ENCODE measurements around the gene ZNF263.

GRCh38 chr16:3306078-3306477, 22.8 kb downstream of the ZNF263 start:
- TF ChIP-seq POLR2A (IDR thresholded peaks at IDR 0.05) = no peak
- TF ChIP-seq CTCF (IDR thresholded peaks at IDR 0.05) = no peak

Measured in thyroid gland (tissue), 4 donors.